Vagina (tissue), 2 donors: ENCODE results near the gene FCRL6.
A peak's percentile ranks its signal among the peaks of the same experiment; 100 is the strongest.

Experiments used
- CTCF ChIP-seq, 3 experiments: fragments of 450-650 bp in 2 of 3; fragments of 200-600 bp in 1 of 3; sonication (generic) in 1 of 3; IDR thresholded peaks; one replicate each; pipeline ENCODE4 v1.5.1; 2017 to 2019; ENCODE audit warnings: antibody characterized with exemption in 3 of 3, mild to moderate bottlenecking in 2 of 3, moderate library complexity in 2 of 3
- POLR2A ChIP-seq, 2 donors: fragments of 450-650 bp; IDR thresholded peaks; one replicate each; pipeline ENCODE4 v1.6.1; 2017; ENCODE audit warnings: antibody characterized with exemption in 2 of 2, mild to moderate bottlenecking in 2 of 2, moderate library complexity in 2 of 2
- POLR2AphosphoS5 ChIP-seq, 2 donors: sonication (generic); formaldehyde crosslinking; IDR thresholded peaks; one replicate each; pipeline ENCODE4 v1.9.0; 2017; ENCODE audit warnings: antibody characterized with exemption in 2 of 2, mild to moderate bottlenecking in 2 of 2, low read depth in 1 of 2; ENCODE audit not compliant: insufficient read depth in 1 of 2

GRCh38 chr1:159854693-159855192 is 52.6 kb downstream of the FCRL6 start:
- peak in 1 of 3 experiments; percentile 18 for TF ChIP-seq CTCF (IDR thresholded peaks at IDR 0.05)
- TF ChIP-seq POLR2A (IDR thresholded peaks at IDR 0.05) = peak in 1 of 2 donors; percentile 66
- TF ChIP-seq POLR2AphosphoS5 (IDR thresholded peaks at IDR 0.05; ENCODE audit: insufficient read depth in 1 of 2, low read depth in 1 of 2) = peak in 1 of 2 donors; percentile 85
